Neural crest cell (in vitro differentiated cells): Measurements from ENCODE around the gene BCL3. TPM values are rescaled to one million over a fixed set of nuclear protein-coding genes. Genes with fewer than 3 reads are reported as not detected.
A peak's percentile ranks its signal among the peaks of the same experiment; 100 is the strongest.

Experiments
- DNase-seq: peaks from one replicate; pipeline ENCODE4 v3.0.0; 2021; ENCODE audit warnings: low read depth, mixed read lengths, low spot score
- H3K27ac Mint-ChIP-seq: one replicate; pipeline ENCODE4 v1.8.0; 2021; ENCODE audit warnings: mild to moderate bottlenecking, mixed read lengths; ENCODE audit not compliant: unreplicated experiment
- H3K27me3 Mint-ChIP-seq: 2 replicates; pipeline ENCODE4 v1.8.0; 2021; ENCODE audit warnings: low read depth, mild to moderate bottlenecking, mixed read lengths
- H3K36me3 Mint-ChIP-seq: 2 replicates; pipeline ENCODE4 v1.8.0; 2021; ENCODE audit warnings: low read depth, mild to moderate bottlenecking, mixed read lengths
- H3K4me1 Mint-ChIP-seq: 2 replicates; pipeline ENCODE4 v1.8.0; 2021; ENCODE audit warnings: mixed read lengths
- H3K4me3 Mint-ChIP-seq: one replicate; pipeline ENCODE4 v1.8.0; 2021; ENCODE audit warnings: mild to moderate bottlenecking, mixed read lengths
- H3K9me3 Mint-ChIP-seq: 2 replicates; pipeline ENCODE4 v1.8.0; 2021; ENCODE audit warnings: mixed read lengths
- CTCF ChIP-seq: fragments of 200-600 bp; sonication (generic); conservative IDR thresholded peaks from 2 replicates; pipeline ENCODE4 v1.5.0; 2021; ENCODE audit warnings: antibody characterized with exemption, mild to moderate bottlenecking
- microRNA-seq: library from miRNA; unstranded; fragments of <30 nt; microRNA quantifications from one replicate; pipeline ENCODE4, GENCODE V29; 2020
- total RNA-seq: library from RNA; stranded (reverse); gene quantifications from 2 replicates; pipeline ENCODE4 v1.2.1, GENCODE V29; 2021

The BCL3 gene
- total RNA-seq, 1 donor from 2014 or later: 2.2 TPM

DNA sequence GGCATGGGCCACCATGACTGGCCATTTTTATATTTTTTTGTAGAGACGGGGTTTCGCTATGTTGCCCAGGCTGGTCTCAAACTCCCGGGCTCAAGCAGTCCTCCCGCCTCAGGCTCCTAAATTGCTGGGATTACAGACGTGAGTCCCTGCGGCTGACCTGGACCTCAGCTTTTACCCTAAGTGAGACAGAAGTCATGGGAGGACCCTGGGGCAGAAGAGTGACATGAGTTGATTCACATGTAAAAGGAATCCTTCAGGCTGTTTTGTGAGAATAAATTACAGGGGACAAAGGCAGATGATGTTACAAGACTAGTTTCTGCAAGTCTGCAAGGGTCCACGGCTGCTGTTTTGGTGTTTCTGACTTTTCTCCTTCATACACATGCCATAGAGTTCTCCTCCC lies 57.8 kb downstream of the BCL3 start:
- H3K4me1 Mint-ChIP-seq: peaks cover 19% of the 10 kb centered on the region
- no peak for TF ChIP-seq CTCF
- H3K27ac Mint-ChIP-seq: no peak overlapping the region
- H3K9me3 Mint-ChIP-seq: no peaks in the 10 kb centered on the region
- H3K36me3 Mint-ChIP-seq: no peaks in the 10 kb centered on the region
- peaks cover 24% of the 10 kb centered on the region for H3K27me3 Mint-ChIP-seq
- no peak overlapping the region for H3K4me3 Mint-ChIP-seq
- no peak for DNase-seq

DNA sequence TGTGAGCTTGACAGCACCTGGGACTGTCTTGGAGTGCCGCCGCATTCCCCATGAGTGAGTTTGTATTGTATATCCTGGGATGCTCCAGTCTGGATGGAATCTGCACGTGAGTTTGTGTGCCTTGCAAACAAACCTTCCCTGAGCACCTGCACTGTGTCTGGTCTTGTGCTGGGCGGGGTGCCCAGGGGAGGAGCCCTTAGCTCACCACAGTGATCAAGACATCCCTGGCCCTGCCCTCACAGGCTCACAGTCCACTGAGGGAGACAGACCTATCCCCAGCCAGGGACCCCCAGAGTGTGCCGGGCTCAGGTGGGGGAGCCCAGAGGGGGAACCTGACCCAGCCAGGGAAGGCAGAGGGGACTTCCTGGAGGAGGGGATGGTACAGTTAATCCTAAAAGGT lies 58.7 kb downstream of the BCL3 start:
- H3K9me3 Mint-ChIP-seq: no peaks in the 10 kb centered on the region
- no peaks in the 10 kb centered on the region for H3K36me3 Mint-ChIP-seq
- no peak for TF ChIP-seq CTCF
- peaks cover 24% of the 10 kb centered on the region for H3K27me3 Mint-ChIP-seq
- no peak for DNase-seq
- no peak overlapping the region for H3K4me3 Mint-ChIP-seq
- H3K4me1 Mint-ChIP-seq: peaks cover 24% of the 10 kb centered on the region
- H3K27ac Mint-ChIP-seq: no peak overlapping the region

GRCh38 chr19:44807652-44808462 lies 59.3 kb downstream of the BCL3 start:
- no peaks in the 10 kb centered on the region for H3K36me3 Mint-ChIP-seq
- no peaks in the 10 kb centered on the region for H3K9me3 Mint-ChIP-seq
- TF ChIP-seq CTCF: peak; percentile 53
- peaks cover 24% of the 10 kb centered on the region for H3K27me3 Mint-ChIP-seq
- DNase-seq: peak; percentile 63
- peak overlapping the region; percentile 59 for H3K4me3 Mint-ChIP-seq
- H3K4me1 Mint-ChIP-seq: peaks cover 24% of the 10 kb centered on the region
- H3K27ac Mint-ChIP-seq: no peak overlapping the region

DNA sequence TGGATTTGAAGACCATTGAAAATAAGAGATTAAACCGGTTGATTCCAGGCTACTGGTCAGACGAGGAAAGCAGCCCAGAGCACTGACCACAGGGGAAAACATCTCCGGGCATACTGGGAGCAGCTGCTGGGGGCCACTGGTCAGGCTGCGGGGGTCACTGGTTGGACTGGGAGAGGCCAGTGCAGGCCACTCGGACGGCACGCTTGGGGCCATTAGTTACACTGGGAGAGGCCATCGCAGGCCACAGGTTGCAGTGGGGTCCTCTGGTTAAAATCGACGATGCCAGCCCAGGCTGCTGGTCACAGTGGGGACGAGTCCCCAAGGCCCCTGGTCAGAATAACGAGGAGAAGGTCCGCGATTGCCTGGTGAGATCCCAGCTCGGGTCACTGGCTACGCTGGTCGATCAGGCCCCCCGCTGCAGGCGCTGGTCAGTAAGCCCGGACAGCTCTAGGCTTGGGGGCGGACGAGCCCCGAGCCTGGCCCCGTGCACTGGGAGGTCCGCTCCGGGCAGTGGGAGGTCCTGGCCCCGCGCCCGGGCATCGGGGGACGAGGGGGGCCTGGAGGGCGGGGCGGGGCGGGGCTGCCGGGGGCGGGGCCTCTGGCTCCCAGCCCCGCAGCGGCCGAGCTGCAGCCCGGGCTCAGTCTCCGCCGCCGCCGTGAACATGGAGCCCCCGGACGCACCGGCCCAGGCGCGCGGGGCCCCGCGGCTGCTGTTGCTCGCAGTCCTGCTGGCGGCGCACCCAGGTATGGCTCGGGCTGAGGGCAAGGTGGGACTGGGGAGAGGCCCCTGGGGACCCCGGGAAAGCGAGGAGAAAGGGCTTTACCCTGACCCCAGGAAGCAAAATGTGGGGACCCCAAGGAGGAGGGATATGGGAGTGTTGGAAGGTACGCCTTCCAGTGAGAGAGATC lies 60.2 kb downstream of the BCL3 start, which contains the start of gene BCAM:
BCAM (plus strand) TSS at position 641 of the 909 bp plus-strand sequence; CDS start at position 663, 22 bp downstream.
- H3K4me1 Mint-ChIP-seq: peaks cover 26% of the 10 kb centered on the region
- no peak for TF ChIP-seq CTCF
- peak within 1 kb of the TSS; percentile 62 for H3K4me3 Mint-ChIP-seq
- H3K9me3 Mint-ChIP-seq: no peaks in the 10 kb centered on the region
- H3K27ac Mint-ChIP-seq: no peak within 1 kb of the TSS
- H3K27me3 Mint-ChIP-seq: peaks cover 19% of the 10 kb centered on the region
- no peaks in the 10 kb centered on the region for H3K36me3 Mint-ChIP-seq
- DNase-seq: peak; percentile 55

Small RNA genes lying within 50 kb of the gene (microRNA-seq; reads per million reads assigned to microRNA genes)
- not detected for gene MIR8085

Other genes starting within 250 kb of the BCL3 start
- gene ZNF180, start 248.2 kb upstream of the BCL3 start, total RNA-seq: 14.6 and 16.2 TPM in 2 replicates
- gene CEACAM20, start 219.0 kb upstream of the BCL3 start, total RNA-seq: not detected in 2 replicates
- gene IGSF23, start 135.1 kb upstream of the BCL3 start, total RNA-seq: not detected in 2 replicates
- 20.4 and 22.5 TPM in 2 replicates for gene PVR, start 104.8 kb upstream of the BCL3 start, total RNA-seq
- 5.0 and 6.1 TPM in 2 replicates for gene CEACAM19, start 77.2 kb upstream of the BCL3 start, total RNA-seq
- not detected in 2 replicates for gene CEACAM16, start 49.6 kb upstream of the BCL3 start, total RNA-seq
- not detected in 2 replicates for gene CBLC, start 29.2 kb downstream of the BCL3 start, total RNA-seq
- 5.3 and 5.5 TPM in 2 replicates for gene BCAM, start 60.4 kb downstream of the BCL3 start, total RNA-seq
- 76.2 and 78.5 TPM in 2 replicates for gene NECTIN2, start 97.6 kb downstream of the BCL3 start, total RNA-seq
- gene TOMM40, start 142.5 kb downstream of the BCL3 start, total RNA-seq: 141 and 147 TPM in 2 replicates
- 12.2 and 13.1 TPM in 2 replicates for gene APOE, start 157.1 kb downstream of the BCL3 start, total RNA-seq
- gene APOC1, start 165.9 kb downstream of the BCL3 start, total RNA-seq: 24.9 and 25.4 TPM in 2 replicates
- gene APOC4, start 193.5 kb downstream of the BCL3 start, total RNA-seq: not detected in 2 replicates
- gene APOC2, start 197.3 kb downstream of the BCL3 start, total RNA-seq: not detected in 2 replicates
- 89.9 and 93.2 TPM in 2 replicates for gene CLPTM1, start 206.7 kb downstream of the BCL3 start, total RNA-seq